IMR-90 (cell line): ENCODE measurements around the gene TBXT. TPM values are rescaled to one million over a fixed set of nuclear protein-coding genes. Genes with fewer than 3 reads are reported as not detected.

ENCODE experiments used
- ATAC-seq: fragments of 200-7000 bp; cut with Tn5 transposase; 2 replicates; pipeline ENCODE4 v1.9.1; 2020; ENCODE audit warnings: low read depth, mild to moderate bottlenecking, moderate library complexity
- BruUV-seq: library from RNA; stranded (reverse); fragments of 400-500 nt; replicated peaks from 2 replicates; lab custom pipeline; 2021; lab: Mats Ljungman, UMichigan
- CTCF ChIA-PET: fragments of 300-600 bp; formaldehyde crosslinking; extraction: SDS; loops from one replicate; lab custom pipeline; 2021; ENCODE audit warnings: antibody characterized with exemption; lab: Yijun Ruan, JAX
- POLR2A ChIA-PET: fragments of 300-600 bp; sonication (Branson Sonifier 250); formaldehyde crosslinking; loops from one replicate; lab custom pipeline; 2022; ENCODE audit warnings: antibody characterized with exemption; ENCODE audit not compliant: unreplicated experiment; lab: Charles Lee
- DNase-seq: peaks from one replicate; pipeline ENCODE4 v3.0.0; 2013
- H2AFZ ChIP-seq: replicated peaks from 2 replicates; pipeline ENCODE3; 2013; ENCODE audit warnings: low read length, mild to moderate bottlenecking; ENCODE audit not compliant: poor library complexity
- H2AK5ac ChIP-seq: 2 replicates; pipeline ENCODE4 v1.6.1; 2013; ENCODE audit warnings: low read depth, low read length, inconsistent platforms
- H2AK9ac ChIP-seq: replicated peaks from 2 replicates; pipeline ENCODE3; 2013; ENCODE audit warnings: mild to moderate bottlenecking, low read depth, low read length, moderate library complexity; ENCODE audit not compliant: poor library complexity
- H2BK120ac ChIP-seq: 2 replicates; pipeline ENCODE4 v1.6.1; 2013; ENCODE audit warnings: low read depth, low read length, inconsistent platforms
- H2BK15ac ChIP-seq: 3 replicates; pipeline ENCODE4 v1.6.1; 2013; ENCODE audit warnings: low read depth, low read length, inconsistent platforms
- H2BK20ac ChIP-seq: 2 replicates; pipeline ENCODE4 v1.6.1; 2013; ENCODE audit warnings: low read depth, mild to moderate bottlenecking, inconsistent platforms, low read length, moderate library complexity
- H2BK5ac ChIP-seq: 2 replicates; pipeline ENCODE4 v1.6.1; 2013; ENCODE audit warnings: mild to moderate bottlenecking, low read depth, low read length, inconsistent platforms; ENCODE audit not compliant: poor library complexity, severe bottlenecking
- H3K14ac ChIP-seq: replicated peaks from 2 replicates; pipeline ENCODE4 v1.6.1; 2013; ENCODE audit warnings: low read depth, low read length, inconsistent platforms
- H3K18ac ChIP-seq: 2 replicates; pipeline ENCODE4 v1.6.1; 2013; ENCODE audit warnings: low read depth, low read length, control low read depth
- H3K23ac ChIP-seq: 2 replicates; pipeline ENCODE4 v1.6.1; 2013; ENCODE audit warnings: low read depth, low read length, inconsistent platforms
- H3K27ac ChIP-seq: 2 replicates; pipeline ENCODE4 v1.5.1; 2013; ENCODE audit warnings: mild to moderate bottlenecking, control low read depth, low read length; ENCODE audit not compliant: insufficient read depth
- H3K27me3 ChIP-seq: 2 replicates; pipeline ENCODE4 v1.6.1; 2013; ENCODE audit warnings: low read length; ENCODE audit not compliant: control insufficient read depth, insufficient read depth
- H3K36me3 ChIP-seq: 2 replicates; pipeline ENCODE4 v1.6.1; 2013; ENCODE audit warnings: low read length, mixed read lengths; ENCODE audit not compliant: control insufficient read depth, insufficient read depth
- H3K4ac ChIP-seq: 2 replicates; pipeline ENCODE4 v1.6.1; 2013; ENCODE audit warnings: low read depth, low read length, inconsistent platforms
- H3K4me1 ChIP-seq: 2 replicates; pipeline ENCODE4 v1.6.1; 2013; ENCODE audit warnings: low read length, mixed read lengths; ENCODE audit not compliant: control insufficient read depth, insufficient read depth
- H3K4me2 ChIP-seq: 2 replicates; pipeline ENCODE4 v1.6.1; 2013; ENCODE audit warnings: low read depth, mild to moderate bottlenecking, control low read depth, low read length, moderate library complexity
- H3K4me3 ChIP-seq: 2 replicates; pipeline ENCODE4 v1.5.1; 2013; ENCODE audit warnings: low read depth, mild to moderate bottlenecking, control low read depth, low read length, moderate library complexity; ENCODE audit not compliant: insufficient read depth
- H3K56ac ChIP-seq: 2 replicates; pipeline ENCODE4 v1.6.1; 2013; ENCODE audit warnings: low read length, inconsistent platforms; ENCODE audit not compliant: insufficient read depth; ENCODE audit errors: extremely low read depth
- H3K79me1 ChIP-seq, 2 experiments: 2 replicates each; pipeline ENCODE4 v1.6.1; 2013; ENCODE audit warnings: low read length in 2 of 2, inconsistent platforms in 1 of 2, low read depth in 1 of 2
- H3K9ac ChIP-seq: 2 replicates; pipeline ENCODE4 v1.6.1; 2013; ENCODE audit warnings: low read depth, low read length, control low read depth
- H3K9me1 ChIP-seq: 2 replicates; pipeline ENCODE4 v1.6.1; 2013; ENCODE audit warnings: low read length, inconsistent platforms; ENCODE audit not compliant: insufficient read depth
- H3K9me3 ChIP-seq: 2 replicates; pipeline ENCODE4 v1.6.1; 2013; ENCODE audit warnings: low read length; ENCODE audit not compliant: control insufficient read depth, insufficient read depth
- H4K20me1 ChIP-seq: 2 replicates; pipeline ENCODE4 v1.6.1; 2013; ENCODE audit warnings: low read length, inconsistent platforms; ENCODE audit not compliant: insufficient read depth
- H4K5ac ChIP-seq: 2 replicates; pipeline ENCODE4 v1.6.1; 2013; ENCODE audit warnings: mild to moderate bottlenecking, low read depth, low read length, control low read depth
- H4K8ac ChIP-seq, 2 experiments: 2 replicates each; pipeline ENCODE4 v1.6.1; 2013; ENCODE audit warnings: low read depth in 2 of 2, low read length in 2 of 2, control low read depth in 1 of 2, inconsistent platforms in 1 of 2
- H4K91ac ChIP-seq: 2 replicates; pipeline ENCODE4 v1.6.1; 2013; ENCODE audit warnings: low read depth, low read length, inconsistent platforms; ENCODE audit not compliant: insufficient read depth
- BHLHE40 ChIP-seq: fragments of 150-350 bp; IDR thresholded peaks from 2 replicates; pipeline ENCODE4 v1.6.1; 2016; ENCODE audit warnings: mild to moderate bottlenecking, low read depth, low read length
- CEBPB ChIP-seq: IDR thresholded peaks from 2 replicates; pipeline ENCODE4 v1.6.1; 2012; ENCODE audit warnings: low read depth, low read length, improper control_type of control experiment
- FOS ChIP-seq: fragments of 150-350 bp; IDR thresholded peaks from 2 replicates; pipeline ENCODE4 v1.6.1; 2016; ENCODE audit warnings: low read depth, low read length
- MAFK ChIP-seq: IDR thresholded peaks from 2 replicates; pipeline ENCODE4 v1.6.1; 2012; ENCODE audit warnings: low read depth, low read length, improper control_type of control experiment
- MAZ ChIP-seq: IDR thresholded peaks from 2 replicates; pipeline ENCODE4 v1.6.1; 2012; ENCODE audit warnings: low read depth, mild to moderate bottlenecking, low read length, improper control_type of control experiment, moderate library complexity, borderline replicate concordance
- MXI1 ChIP-seq: IDR thresholded peaks from 2 replicates; pipeline ENCODE4 v1.6.1; 2012; ENCODE audit warnings: low read depth, mild to moderate bottlenecking, low read length, moderate library complexity, borderline replicate concordance
- NFE2L2 ChIP-seq: fragments of 150-350 bp; IDR thresholded peaks from 2 replicates; pipeline ENCODE4 v1.6.1; 2016; ENCODE audit warnings: low read depth, mild to moderate bottlenecking, low read length
- POLR2A ChIP-seq: IDR thresholded peaks from 2 replicates; pipeline ENCODE4 v1.6.1; 2012; ENCODE audit warnings: mild to moderate bottlenecking, low read depth, low read length
- RAD21 ChIP-seq: IDR thresholded peaks from 2 replicates; pipeline ENCODE4 v1.6.1; 2012; ENCODE audit warnings: low read length, improper control_type of control experiment
- RCOR1 ChIP-seq: IDR thresholded peaks from 2 replicates; pipeline ENCODE4 v1.6.1; 2012; ENCODE audit warnings: mild to moderate bottlenecking, low read length, improper control_type of control experiment; ENCODE audit not compliant: insufficient replicate concordance
- RFX5 ChIP-seq: IDR thresholded peaks from 2 replicates; pipeline ENCODE4 v1.8.0; 2012; ENCODE audit warnings: low read depth, mild to moderate bottlenecking, low read length, moderate library complexity
- SMC3 ChIP-seq: fragments of 150-350 bp; IDR thresholded peaks from 2 replicates; pipeline ENCODE4 v1.6.1; 2016; ENCODE audit warnings: low read depth, mild to moderate bottlenecking, antibody characterized with exemption, low read length, moderate library complexity
- dilution Hi-C: fragments of 300-500 bp; cut with HindIII; formaldehyde crosslinking; loops from one replicate; pipeline ENCODE4 v1.14.3; 2018; ENCODE audit warnings: low sequenced_read_pairs; ENCODE audit not compliant: unreplicated experiment
- in situ Hi-C: fragments of 300-500 bp; cut with MboI; formaldehyde crosslinking; loops from 3 replicates; pipeline ENCODE4 v1.14.3; 2019; ENCODE audit warnings: low sequenced_read_pairs, inconsistent platforms, mixed read lengths
- intact Hi-C: fragments of 100-400 bp; cut with micrococcal nuclease; formaldehyde crosslinking; loops from 2 replicates; pipeline ENCODE4 v1.10.0; 2022
- polyA plus RNA-seq, 3 experiments: library from polyadenylated mRNA; depleted of rRNA; stranded (reverse); fragments of >200 nt; gene quantifications; 2 replicates each; pipeline ENCODE4 v1.2.3, GENCODE V29; 2012; ENCODE audit warnings: low replicate concordance in 1 of 3
- total RNA-seq: library from RNA; depleted of rRNA; stranded (reverse); fragments of >200 nt; gene quantifications from 2 replicates; pipeline ENCODE4 v1.2.3, GENCODE V29; 2012
- TF ChIP-seq, protein P1 (sequence below): conservative IDR thresholded peaks from 2 replicates; pipeline ENCODE4 v1.5.1; 2012; ENCODE audit warnings: mild to moderate bottlenecking, low read depth, low read length, improper control_type of control experiment
- TF ChIP-seq, protein P2 (sequence below): fragments of 150-350 bp; IDR thresholded peaks from 2 replicates; pipeline ENCODE4 v1.6.1; 2017; ENCODE audit warnings: mild to moderate bottlenecking, antibody characterized with exemption, low read length, low read depth
- TF ChIP-seq, protein P3 (sequence below): fragments of 150-350 bp; IDR thresholded peaks from 2 replicates; pipeline ENCODE4 v1.6.1; 2016; ENCODE audit warnings: low read depth, mild to moderate bottlenecking, low read length, moderate library complexity, borderline replicate concordance

Gene TBXT
- total and polyA plus RNA-seq, 2 of the 4 experiments (the other 2 are of a cell fraction) = not detected

DNA sequence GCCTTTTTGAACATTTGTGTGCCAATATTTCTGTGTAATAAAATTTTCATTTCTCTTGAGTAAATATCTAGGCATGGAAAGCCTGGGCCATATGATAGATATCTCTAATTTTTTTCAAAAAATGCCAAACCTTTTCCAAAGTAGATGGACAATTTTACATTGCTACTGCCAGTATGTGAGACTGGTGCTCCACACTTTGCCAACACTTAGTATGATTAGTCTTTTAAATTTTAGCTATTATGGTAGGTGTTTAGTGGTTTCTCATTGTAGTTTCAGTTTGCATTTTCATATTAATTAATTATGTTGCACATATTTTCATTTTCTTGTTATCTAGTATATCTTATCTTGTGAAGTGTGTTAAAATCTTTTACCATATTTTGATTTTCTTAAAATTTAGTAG, 52.0 kb downstream of the TBXT start:
- in situ Hi-C loops = loop anchor here (25.0 kb wide), 1 partner anchor 678 kb away; no protein-coding TSS in a partner anchor
- peaks cover 2% of the 10 kb centered on the region; the same call in 1 of the 2 replicates for H3K9me3 ChIP-seq
- H2BK5ac ChIP-seq = no peak overlapping the region
- no peak overlapping the region for H3K4ac ChIP-seq
- H4K8ac ChIP-seq = no peak overlapping the region
- no peak overlapping the region for H3K27ac ChIP-seq
- no peak overlapping the region for H4K91ac ChIP-seq
- TF ChIP-seq, protein P1, sequence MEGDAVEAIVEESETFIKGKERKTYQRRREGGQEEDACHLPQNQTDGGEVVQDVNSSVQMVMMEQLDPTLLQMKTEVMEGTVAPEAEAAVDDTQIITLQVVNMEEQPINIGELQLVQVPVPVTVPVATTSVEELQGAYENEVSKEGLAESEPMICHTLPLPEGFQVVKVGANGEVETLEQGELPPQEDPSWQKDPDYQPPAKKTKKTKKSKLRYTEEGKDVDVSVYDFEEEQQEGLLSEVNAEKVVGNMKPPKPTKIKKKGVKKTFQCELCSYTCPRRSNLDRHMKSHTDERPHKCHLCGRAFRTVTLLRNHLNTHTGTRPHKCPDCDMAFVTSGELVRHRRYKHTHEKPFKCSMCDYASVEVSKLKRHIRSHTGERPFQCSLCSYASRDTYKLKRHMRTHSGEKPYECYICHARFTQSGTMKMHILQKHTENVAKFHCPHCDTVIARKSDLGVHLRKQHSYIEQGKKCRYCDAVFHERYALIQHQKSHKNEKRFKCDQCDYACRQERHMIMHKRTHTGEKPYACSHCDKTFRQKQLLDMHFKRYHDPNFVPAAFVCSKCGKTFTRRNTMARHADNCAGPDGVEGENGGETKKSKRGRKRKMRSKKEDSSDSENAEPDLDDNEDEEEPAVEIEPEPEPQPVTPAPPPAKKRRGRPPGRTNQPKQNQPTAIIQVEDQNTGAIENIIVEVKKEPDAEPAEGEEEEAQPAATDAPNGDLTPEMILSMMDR = no peak
- no peak for TF ChIP-seq MAZ
- TF ChIP-seq POLR2A = no peak
- TF ChIP-seq MAFK = no peak
- TF ChIP-seq FOS = no peak
- TF ChIP-seq, protein P2, sequence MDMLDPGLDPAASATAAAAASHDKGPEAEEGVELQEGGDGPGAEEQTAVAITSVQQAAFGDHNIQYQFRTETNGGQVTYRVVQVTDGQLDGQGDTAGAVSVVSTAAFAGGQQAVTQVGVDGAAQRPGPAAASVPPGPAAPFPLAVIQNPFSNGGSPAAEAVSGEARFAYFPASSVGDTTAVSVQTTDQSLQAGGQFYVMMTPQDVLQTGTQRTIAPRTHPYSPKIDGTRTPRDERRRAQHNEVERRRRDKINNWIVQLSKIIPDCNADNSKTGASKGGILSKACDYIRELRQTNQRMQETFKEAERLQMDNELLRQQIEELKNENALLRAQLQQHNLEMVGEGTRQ = no peak
- no peak for TF ChIP-seq BHLHE40
- TF ChIP-seq NFE2L2 = no peak
- TF ChIP-seq, protein P3, sequence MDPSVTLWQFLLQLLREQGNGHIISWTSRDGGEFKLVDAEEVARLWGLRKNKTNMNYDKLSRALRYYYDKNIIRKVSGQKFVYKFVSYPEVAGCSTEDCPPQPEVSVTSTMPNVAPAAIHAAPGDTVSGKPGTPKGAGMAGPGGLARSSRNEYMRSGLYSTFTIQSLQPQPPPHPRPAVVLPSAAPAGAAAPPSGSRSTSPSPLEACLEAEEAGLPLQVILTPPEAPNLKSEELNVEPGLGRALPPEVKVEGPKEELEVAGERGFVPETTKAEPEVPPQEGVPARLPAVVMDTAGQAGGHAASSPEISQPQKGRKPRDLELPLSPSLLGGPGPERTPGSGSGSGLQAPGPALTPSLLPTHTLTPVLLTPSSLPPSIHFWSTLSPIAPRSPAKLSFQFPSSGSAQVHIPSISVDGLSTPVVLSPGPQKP = no peak
- no peak for TF ChIP-seq SMC3
- TF ChIP-seq CEBPB = no peak
- TF ChIP-seq RAD21 = no peak
- no peak for TF ChIP-seq RCOR1
- TF ChIP-seq RFX5 = no peak
- TF ChIP-seq MXI1 = no peak
- no peak overlapping the region for H3K4me2 ChIP-seq
- POLR2A ChIA-PET = no interaction called here
- dilution Hi-C loops = no loop called here
- H3K4me1 ChIP-seq = no peaks in the 10 kb centered on the region
- no peak overlapping the region for H3K23ac ChIP-seq
- H3K36me3 ChIP-seq = no peaks in the 10 kb centered on the region
- no peak overlapping the region for H2AK9ac ChIP-seq
- H3K27me3 ChIP-seq = peaks cover 4% of the 10 kb centered on the region
- no peaks in the 10 kb centered on the region for H4K20me1 ChIP-seq
- no peaks in the 10 kb centered on the region for H3K79me1 ChIP-seq
- H3K14ac ChIP-seq = no peak overlapping the region
- no peak overlapping the region for H2BK15ac ChIP-seq
- CTCF ChIA-PET = interaction anchor here (1.5 kb wide), 1 partner anchor 17 kb away, joined by 3 read pairs; no protein-coding TSS in a partner anchor
- no peak overlapping the region for H2AK5ac ChIP-seq
- no peak overlapping the region for H3K9ac ChIP-seq
- no peaks in the 10 kb centered on the region for H3K9me1 ChIP-seq
- ATAC-seq (no peak), DNase-seq (no peak)
- no peak overlapping the region for H3K56ac ChIP-seq
- H4K5ac ChIP-seq = no peak overlapping the region
- no TSS peak for BruUV-seq
- H2BK120ac ChIP-seq = no peak overlapping the region
- no peak overlapping the region for H2AFZ ChIP-seq
- H2BK20ac ChIP-seq = no peak overlapping the region
- intact Hi-C loops = no loop called here
- no peak overlapping the region for H3K18ac ChIP-seq
- no peak overlapping the region for H3K4me3 ChIP-seq
